H1 (cell line): ENCODE results near the gene TAF4. TPM values are rescaled to one million over a fixed set of nuclear protein-coding genes. Genes with fewer than 3 reads are reported as not detected.

Experiments
- CTCF ChIA-PET: fragments of 300-600 bp; sonication (Branson Sonifier 250); formaldehyde crosslinking; loops from one replicate; lab custom pipeline; 2021; ENCODE audit not compliant: partially characterized antibody; lab: Charles Lee
- POLR2A ChIA-PET: fragments of 300-600 bp; sonication (Branson Sonifier 250); formaldehyde crosslinking; loops from one replicate; lab custom pipeline; 2021; ENCODE audit warnings: inconsistent platforms; ENCODE audit not compliant: partially characterized antibody; lab: Charles Lee
- DNase-seq, 2 experiments: peaks; one replicate each; pipeline versions ENCODE4 v3.0.0 to v3.0.0-alpha.2; 2010 to 2022; ENCODE audit warnings: low spot score in 2 of 2, low read depth in 1 of 2, mixed read lengths in 1 of 2
- FAIRE-seq: peaks from 2 replicates; lab custom pipeline; 2011; peaks lifted over from hg19 to GRCh38; lab: Jason Lieb, UNC
- H2AFZ ChIP-seq: 2 replicates; pipeline ENCODE4 v1.8.1; 2012; ENCODE audit warnings: low read length, inconsistent platforms
- H2AK5ac ChIP-seq: 2 replicates; pipeline ENCODE4 v1.6.1; 2013; ENCODE audit warnings: low read depth, low read length
- H2BK120ac ChIP-seq: replicated peaks from 2 replicates; pipeline ENCODE3; 2013; ENCODE audit warnings: low read depth, low read length, inconsistent platforms
- H2BK12ac ChIP-seq: 2 replicates; pipeline ENCODE4 v1.6.1; 2013; ENCODE audit warnings: low read depth, low read length
- H2BK15ac ChIP-seq: 2 replicates; pipeline ENCODE4 v1.6.1; 2013; ENCODE audit warnings: low read length
- H2BK20ac ChIP-seq: 2 replicates; pipeline ENCODE4 v1.6.1; 2013; ENCODE audit warnings: low read length
- H2BK5ac ChIP-seq: 2 replicates; pipeline ENCODE4 v1.6.1; 2013; ENCODE audit warnings: low read depth, low read length
- H3K14ac ChIP-seq: 2 replicates; pipeline ENCODE4 v1.6.1; 2013; ENCODE audit warnings: inconsistent platforms; ENCODE audit not compliant: insufficient read length
- H3K18ac ChIP-seq: 2 replicates; pipeline ENCODE4 v1.6.1; 2013; ENCODE audit warnings: low read length; ENCODE audit errors: extremely low read depth
- H3K23ac ChIP-seq: 2 replicates; pipeline ENCODE4 v1.6.1; 2013; ENCODE audit warnings: inconsistent platforms; ENCODE audit not compliant: insufficient read length
- H3K23me2 ChIP-seq: 2 replicates; pipeline ENCODE4 v1.6.1; 2013; ENCODE audit warnings: low read depth, low read length
- H3K27ac ChIP-seq: 2 replicates; pipeline ENCODE4 v1.6.1; 2011; ENCODE audit warnings: low read depth, low read length, inconsistent platforms
- H3K27me3 ChIP-seq, 4 experiments: replicated peaks in 1 of 4; 1 replicate in 1 of 4; 2 replicates in 3 of 4; pipeline versions ENCODE4 v1.6.1 to v1.8.1; 2011 to 2013; ENCODE audit warnings: low read length in 3 of 4, mild to moderate bottlenecking in 3 of 4, inconsistent platforms in 2 of 4, mixed read lengths in 2 of 4, moderate library complexity in 1 of 4; ENCODE audit not compliant: control insufficient read depth in 3 of 4, insufficient read depth in 3 of 4; ENCODE audit errors: extremely low read depth in 1 of 4
- H3K36me3 ChIP-seq, 4 experiments: 2 replicates each; pipeline versions ENCODE4 v1.6.1 to v1.8.1; 2011 to 2013; ENCODE audit warnings: mild to moderate bottlenecking in 4 of 4, low read length in 3 of 4, moderate library complexity in 2 of 4, control low read depth in 1 of 4, inconsistent platforms in 1 of 4; ENCODE audit not compliant: insufficient read depth in 4 of 4, control insufficient read depth in 2 of 4
- H3K4ac ChIP-seq: replicated peaks from 2 replicates; pipeline ENCODE3; 2013; ENCODE audit warnings: low read length, low read depth, mixed read lengths, inconsistent platforms; ENCODE audit not compliant: insufficient read length
- H3K4me1 ChIP-seq, 4 experiments: replicated peaks in 1 of 4; 1 replicate in 1 of 4; 2 replicates in 3 of 4; pipeline versions ENCODE4 v1.6.1 to v1.8.1; 2011 to 2013; ENCODE audit warnings: low read length in 3 of 4, inconsistent platforms in 2 of 4, mixed read lengths in 1 of 4; ENCODE audit not compliant: insufficient read depth in 4 of 4, control insufficient read depth in 3 of 4
- H3K4me2 ChIP-seq, 2 experiments: 2 replicates each; pipeline versions ENCODE4 v1.6.1 to v1.8.1; 2011 to 2013; ENCODE audit warnings: low read depth in 2 of 2, low read length in 2 of 2, control low read depth in 1 of 2, inconsistent platforms in 1 of 2, mild to moderate bottlenecking in 1 of 2; ENCODE audit not compliant: insufficient read depth in 1 of 2
- H3K4me3 ChIP-seq, 4 experiments: fragments of 200-600, 300-600 bp in 1 of 4; sonication (generic), shearing (Covaris generic), sonication (Bioruptor Twin) in 1 of 4; 2 replicates each; pipeline versions ENCODE4 v1.5.1 to v1.8.1; 2011 to 2016; ENCODE audit warnings: low read length in 4 of 4, low read depth in 3 of 4, control low read depth in 2 of 4, inconsistent platforms in 2 of 4, mild to moderate bottlenecking in 2 of 4, mixed read lengths in 1 of 4, moderate library complexity in 1 of 4; ENCODE audit not compliant: insufficient read depth in 2 of 4; ENCODE audit errors: extremely low read depth in 1 of 4
- H3K56ac ChIP-seq: replicated peaks from 2 replicates; pipeline ENCODE3; 2013; ENCODE audit warnings: low read depth, mild to moderate bottlenecking, mixed read lengths, low read length, inconsistent platforms; ENCODE audit not compliant: insufficient read length
- H3K79me1 ChIP-seq: 2 replicates; pipeline ENCODE4 v1.6.1; 2013; ENCODE audit warnings: low read depth, low read length, control low read depth
- H3K79me2 ChIP-seq, 2 experiments: 2 replicates each; pipeline versions ENCODE4 v1.6.1 to v1.8.1; 2012 to 2013; ENCODE audit warnings: low read length in 2 of 2, mild to moderate bottlenecking in 2 of 2, inconsistent platforms in 1 of 2; ENCODE audit not compliant: insufficient read depth in 2 of 2, control insufficient read depth in 1 of 2
- H3K9ac ChIP-seq, 4 experiments: replicated peaks in 1 of 4; 1 replicate in 1 of 4; 2 replicates in 3 of 4; pipeline versions ENCODE4 v1.6.1 to v1.8.1; 2011 to 2013; ENCODE audit warnings: low read depth in 3 of 4, low read length in 3 of 4, control low read depth in 2 of 4, mild to moderate bottlenecking in 2 of 4, moderate library complexity in 2 of 4, inconsistent platforms in 1 of 4; ENCODE audit errors: extremely low read depth in 1 of 4
- H3K9me3 ChIP-seq, 2 experiments: 2 replicates each; pipeline versions ENCODE4 v1.6.1 to v1.8.1; 2012 to 2013; ENCODE audit warnings: mild to moderate bottlenecking in 2 of 2, moderate library complexity in 2 of 2, control low read depth in 1 of 2, inconsistent platforms in 1 of 2, low read depth in 1 of 2, low read length in 1 of 2, mixed read lengths in 1 of 2; ENCODE audit not compliant: insufficient read depth in 2 of 2
- H4K20me1 ChIP-seq, 2 experiments: replicated peaks in 1 of 2; 2 replicates each; pipeline versions ENCODE3 to v1.8.1; 2011 to 2013; ENCODE audit warnings: inconsistent platforms in 2 of 2, low read length in 2 of 2, mild to moderate bottlenecking in 1 of 2; ENCODE audit not compliant: insufficient read depth in 2 of 2, control insufficient read depth in 1 of 2
- H4K5ac ChIP-seq: 2 replicates; pipeline ENCODE4 v1.6.1; 2013; ENCODE audit warnings: low read length, low read depth, mixed read lengths, inconsistent platforms; ENCODE audit not compliant: insufficient read length
- H4K8ac ChIP-seq: 2 replicates; pipeline ENCODE4 v1.8.0; 2013; ENCODE audit warnings: mild to moderate bottlenecking, moderate library complexity, low read length, inconsistent platforms; ENCODE audit not compliant: insufficient read depth; ENCODE audit errors: extremely low read depth
- H4K91ac ChIP-seq: replicated peaks from 2 replicates; pipeline ENCODE3; 2013; ENCODE audit warnings: low read length, mixed read lengths, inconsistent platforms; ENCODE audit not compliant: insufficient read length
- CHD1 ChIP-seq: IDR thresholded peaks from 2 replicates; pipeline ENCODE4 v1.6.1; 2012; ENCODE audit warnings: low read depth, low read length, improper control_type of control experiment
- E2F6 ChIP-seq: IDR thresholded peaks from 2 replicates; pipeline ENCODE4 v1.6.1; 2012; ENCODE audit warnings: inconsistent platforms
- SP4 ChIP-seq: IDR thresholded peaks from 2 replicates; pipeline ENCODE4 v1.6.1; 2012; ENCODE audit warnings: low read length, inconsistent platforms
- WGBS, 2 experiments: shearing (Covaris generic) in 1 of 2; methylation state at CpG; one replicate each; pipeline versions ENCODE4 v1.1.6 to v1.1.7; 2013 to 2015; ENCODE audit warnings: low lambda C conversion rate in 2 of 2, mixed read lengths in 2 of 2, inconsistent platforms in 1 of 2, low coverage in 1 of 2, missing lambda C conversion rate in 1 of 2; ENCODE audit not compliant: insufficient replicate concordance in 2 of 2, insufficient coverage in 1 of 2, insufficient read length in 1 of 2; ENCODE audit errors: extremely low coverage in 1 of 2, missing lambda C conversion rate in 1 of 2; 5-methylcytosine and 5-hydroxymethylcytosine counted together
- polyA plus RNA-seq, 7 experiments: library from polyadenylated mRNA; depleted of rRNA in 3 of 7; stranded (reverse) in 5 of 7; unstranded in 2 of 7; fragments of >200 nt in 5 of 7; fragments of 200-250 nt in 2 of 7; gene quantifications; 1 replicate in 5 of 7; 2 replicates in 1 of 7; 4 replicates in 1 of 7; pipeline versions ENCODE4 v1.2.1 to v1.2.3, GENCODE V29; 2011 to 2013; ENCODE audit warnings: missing spikeins in 2 of 7, mixed read lengths in 2 of 7
- total RNA-seq: library from RNA; stranded (reverse); fragmentation: NEBNext Ultra II Directional; extraction: Animal tissue kit (Norgen Biotek cat#: 25700); gene quantifications from 2 replicates; pipeline ENCODE4 v1.2.1, GENCODE V29; 2021
- TF ChIP-seq, protein P1 (sequence below): IDR thresholded peaks from 2 replicates; pipeline ENCODE4 v1.6.1; 2011; ENCODE audit warnings: low read depth, mild to moderate bottlenecking, low read length; ENCODE audit not compliant: insufficient read depth

TAF4 gene
- total and polyA plus RNA-seq, 2 of the 8 experiments (the other 6 are each of a cell fraction or from before 2014, with no cell fraction given) = 16.0 to 30.1 TPM

DNA sequence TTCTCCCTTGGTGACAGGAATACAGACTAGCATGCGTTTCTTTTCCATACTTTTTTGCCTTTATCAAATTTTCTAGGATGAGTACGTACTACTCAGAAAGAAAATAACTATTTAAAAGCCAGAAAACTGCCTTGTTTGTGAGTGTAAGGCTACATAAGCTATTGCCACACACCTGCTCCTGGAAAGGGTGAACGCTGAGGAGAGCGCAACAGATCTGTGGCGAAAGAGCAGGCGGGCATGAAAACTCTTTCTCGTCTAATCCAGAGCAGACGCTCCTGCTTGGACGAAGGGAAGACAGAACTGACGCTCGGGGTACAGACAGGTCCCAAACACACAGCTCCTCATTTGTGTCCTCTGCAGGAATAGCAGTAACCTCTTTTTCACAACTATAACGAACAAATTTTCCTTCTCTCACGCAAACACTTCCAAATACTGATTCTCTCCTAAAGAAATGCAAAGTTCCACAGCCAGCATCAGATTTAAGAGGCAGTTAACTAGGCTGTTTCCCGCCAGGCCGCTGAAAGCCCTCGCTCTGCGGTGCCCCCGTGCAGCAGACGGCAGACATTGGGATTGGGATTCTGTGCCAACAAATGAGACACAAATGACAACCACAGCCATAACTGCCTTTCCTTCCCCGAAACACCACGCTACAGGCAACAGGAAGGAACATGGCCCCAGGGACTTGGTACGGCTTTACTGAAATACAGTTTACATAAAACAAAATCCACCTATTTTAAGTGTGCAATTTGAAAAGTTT, 20.0 kb downstream of the TAF4 start:
- CTCF ChIA-PET = interaction anchor here (0.8 to 1.4 kb wide), 3 partner anchors 14 to 17 kb away, joined by 3 read pairs; no protein-coding TSS in a partner anchor
- no peak for DNase-seq
- no peak overlapping the region for H3K18ac ChIP-seq

More for the DNA sequence above, 20.0 kb downstream of the TAF4 start:
- no peak overlapping the region for H3K9ac ChIP-seq
- no peak overlapping the region for H3K23ac ChIP-seq
- H3K23me2 ChIP-seq = no peaks in the 10 kb centered on the region
- H3K27ac ChIP-seq = no peak overlapping the region
- no peak overlapping the region for H3K4ac ChIP-seq
- no peak overlapping the region for H2BK15ac ChIP-seq
- FAIRE-seq = no peak
- H2AK5ac ChIP-seq = no peak overlapping the region
- H3K9me3 ChIP-seq = no peaks in the 10 kb centered on the region
- peak overlapping the region; percentile 58; the same call in 1 of the 2 replicates for H4K8ac ChIP-seq
- H3K4me2 ChIP-seq = no peak overlapping the region
- H3K27me3 ChIP-seq = no peaks in the 10 kb centered on the region
- no peak overlapping the region for H2BK12ac ChIP-seq
- no peak overlapping the region for H2BK20ac ChIP-seq
- peaks cover 31 to 49% of the 10 kb centered on the region in 2 experiments for H4K20me1 ChIP-seq
- no peak overlapping the region for H2BK5ac ChIP-seq
- no peak overlapping the region for H3K56ac ChIP-seq
- H3K4me3 ChIP-seq = no peak overlapping the region
- no peak overlapping the region for H4K5ac ChIP-seq
- peaks cover 30% of the 10 kb centered on the region for H3K79me1 ChIP-seq
- H3K14ac ChIP-seq = no peak overlapping the region
- H3K79me2 ChIP-seq = peaks cover 19 to 100% of the 10 kb centered on the region in 2 experiments
- no peak overlapping the region for H4K91ac ChIP-seq
- WGBS, 2 experiments = 81 to 100% methylated on average over 2 to 22 of the region's 22 CpGs
- H3K36me3 ChIP-seq = no peaks in the 10 kb centered on the region
- TF ChIP-seq E2F6 (no peak), CHD1 (no peak), SP4 (no peak)
- TF ChIP-seq, protein P1, sequence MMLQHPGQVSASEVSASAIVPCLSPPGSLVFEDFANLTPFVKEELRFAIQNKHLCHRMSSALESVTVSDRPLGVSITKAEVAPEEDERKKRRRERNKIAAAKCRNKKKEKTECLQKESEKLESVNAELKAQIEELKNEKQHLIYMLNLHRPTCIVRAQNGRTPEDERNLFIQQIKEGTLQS = no peak
- H2AFZ ChIP-seq = no peak overlapping the region
- peaks cover 0 to 16% (median 8%) of the 10 kb centered on the region in 4 experiments; a peak in 3 of 7 replicates for H3K4me1 ChIP-seq
- no peak overlapping the region for H2BK120ac ChIP-seq
- POLR2A ChIA-PET = interaction anchor here (0.8 to 1.4 kb wide), 3 partner anchors 61 to 76 kb away, joined by 3 read pairs; no protein-coding TSS in a partner anchor
